Fibroblast of mammary gland (primary cell): ENCODE results near the gene WSCD2.

Source experiments
- DNase-seq: peaks from one replicate; pipeline ENCODE4 v3.0.0-alpha.2; 2010; ENCODE audit warnings: low read depth
- H3K4me3 ChIP-seq: 2 replicates; pipeline ENCODE4 v1.5.1; 2011; ENCODE audit warnings: low read depth, mild to moderate bottlenecking, low read length, moderate library complexity; ENCODE audit not compliant: control insufficient read depth
- CTCF ChIP-seq: conservative IDR thresholded peaks from 2 replicates; pipeline ENCODE4 v1.5.1; 2011; ENCODE audit warnings: low read depth, low read length, inconsistent platforms; ENCODE audit not compliant: control insufficient read depth, insufficient read depth

WSCD2 gene

GRCh38 chr12:108125073-108125472 lies 4.0 kb upstream of the WSCD2 start:
- no peak overlapping the region for H3K4me3 ChIP-seq
- DNase-seq = no peak
- no peak for TF ChIP-seq CTCF

- TF ChIP-seq CTCF = no peak
- no peak for DNase-seq
- H3K4me3 ChIP-seq = no peak overlapping the region
Observed at GRCh38 chr12:108126212-108126611, 2.9 kb upstream of the WSCD2 start.

- no peak for TF ChIP-seq CTCF
- H3K4me3 ChIP-seq = no peak overlapping the region
- no peak for DNase-seq
Observed at GRCh38 chr12:108126990-108127501, 2.0 kb upstream of the WSCD2 start.

GRCh38 chr12:108127654-108128053 lies 1.4 kb upstream of the WSCD2 start:
- TF ChIP-seq CTCF = no peak
- DNase-seq = no peak
- H3K4me3 ChIP-seq = no peak overlapping the region

GRCh38 chr12:108128221-108129016 lies 669 bp upstream of the WSCD2 start:
- no peak overlapping the region for H3K4me3 ChIP-seq
- TF ChIP-seq CTCF = no peak
- no peak for DNase-seq

GRCh38 chr12:108131035-108131434 lies 1.9 kb downstream of the WSCD2 start:
- H3K4me3 ChIP-seq = no peak overlapping the region
- TF ChIP-seq CTCF = no peak
- DNase-seq = no peak

- TF ChIP-seq CTCF = no peak
- DNase-seq = no peak
- H3K4me3 ChIP-seq = no peak overlapping the region
Observed at GRCh38 chr12:108131657-108132126, 2.6 kb downstream of the WSCD2 start.
